Umbilical cord (tissue), 2 donors: ENCODE measurements around the gene HOXC6. TPM values are rescaled to one million over a fixed set of nuclear protein-coding genes. Genes with fewer than 3 reads are reported as not detected.

ENCODE experiments used
- DNase-seq: peaks from one replicate; pipeline ENCODE4 v3.0.0-alpha.2; 2015; ENCODE audit warnings: low spot score
- total RNA-seq: library from RNA; depleted of rRNA; stranded (reverse); fragments of >200 nt; gene quantifications from one replicate; pipeline ENCODE4 v1.2.3, GENCODE V29; 2014; ENCODE audit warnings: low replicate concordance; ENCODE audit not compliant: insufficient read depth

HOXC6 gene
- total RNA-seq, 1 donor from 2014 or later: 4.1 TPM

DNA sequence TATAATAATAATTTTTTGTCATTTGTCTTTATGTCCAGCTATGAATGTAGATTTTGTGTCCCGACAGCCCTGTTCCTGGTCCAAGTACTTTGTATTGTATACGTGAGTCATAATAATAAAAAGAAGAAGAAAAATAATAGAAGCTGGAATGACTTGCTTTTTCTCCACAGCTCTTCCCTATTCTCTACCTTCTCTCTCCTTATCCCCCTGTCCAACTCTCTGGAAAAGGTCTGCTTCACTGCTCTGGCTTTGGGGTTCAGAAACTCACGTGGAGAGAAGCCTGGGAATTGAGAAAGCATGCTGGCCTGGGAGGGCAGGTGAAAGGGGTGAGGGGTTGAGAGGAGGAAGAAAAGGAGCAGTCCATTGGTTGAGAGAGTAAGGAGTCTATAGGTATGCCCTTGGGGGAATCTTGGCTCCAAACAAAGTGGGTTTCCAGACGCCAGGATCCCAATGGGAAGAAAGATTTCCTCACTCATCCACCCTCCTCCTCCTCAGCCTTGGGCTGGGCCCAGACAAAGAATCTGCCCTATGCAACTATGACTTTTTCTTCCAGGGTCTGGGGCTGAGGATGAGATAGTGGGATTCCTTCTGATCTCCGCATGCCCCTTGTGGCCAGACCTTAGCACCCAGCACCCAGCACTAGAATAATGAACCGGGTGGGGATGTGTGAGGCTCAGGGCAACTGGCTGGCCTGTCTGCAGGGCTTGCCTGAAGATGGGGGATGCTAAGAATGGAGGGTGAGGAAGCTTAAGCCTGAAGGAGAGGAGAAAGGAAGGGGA is 15.4 kb upstream of the HOXC6 start:
- DNase-seq: no peak

GRCh38 chr12:54014377-54015017 is 13.7 kb upstream of the HOXC6 start:
- no peak for DNase-seq

DNA sequence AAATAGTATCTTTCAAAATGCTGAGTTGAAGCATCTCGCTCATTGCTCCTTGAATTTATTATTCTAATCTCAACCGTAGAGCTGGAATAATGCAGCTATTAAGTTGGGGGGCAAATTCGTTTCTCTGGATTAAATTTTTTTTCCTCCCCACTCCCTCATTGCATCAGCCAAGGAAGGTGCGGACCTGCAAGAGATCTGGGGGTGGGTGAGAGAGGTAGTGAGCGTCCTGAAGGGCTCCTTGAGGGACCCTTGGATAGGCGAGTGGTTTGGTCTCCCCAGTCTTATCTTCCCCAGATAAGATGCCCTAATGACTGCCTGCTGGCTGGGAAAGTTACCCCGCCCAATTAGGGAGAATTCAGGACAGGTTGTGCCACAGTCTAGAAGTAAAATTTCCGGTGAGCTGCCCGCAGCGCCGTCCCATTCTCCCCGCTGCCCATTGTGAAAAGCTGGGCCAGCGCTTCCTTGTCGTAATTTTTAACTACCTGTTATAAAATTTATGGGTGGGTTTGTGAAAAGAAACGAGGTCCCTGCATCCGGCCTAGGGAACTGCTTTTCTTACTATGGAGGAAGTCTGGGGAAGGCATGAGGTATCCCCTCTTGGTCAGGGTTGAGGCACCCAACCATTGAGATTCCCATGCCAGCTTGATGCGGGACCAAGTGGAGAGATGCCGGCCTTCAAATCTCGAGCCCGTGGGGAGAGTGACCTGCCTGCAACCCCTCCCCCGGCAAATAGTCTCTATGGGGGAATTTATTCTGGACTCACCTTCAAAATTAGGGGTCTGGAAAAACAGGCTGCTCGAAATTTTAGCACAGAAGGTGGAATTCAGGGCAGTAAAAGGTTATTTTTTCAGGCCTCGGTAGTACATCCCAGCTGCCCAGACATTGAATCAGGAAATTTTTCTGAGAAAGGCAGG is 13.0 kb upstream of the HOXC6 start:
- DNase-seq: no peak

GRCh38 chr12:54016051-54016450 is 12.2 kb upstream of the HOXC6 start:
- no peak for DNase-seq

DNA sequence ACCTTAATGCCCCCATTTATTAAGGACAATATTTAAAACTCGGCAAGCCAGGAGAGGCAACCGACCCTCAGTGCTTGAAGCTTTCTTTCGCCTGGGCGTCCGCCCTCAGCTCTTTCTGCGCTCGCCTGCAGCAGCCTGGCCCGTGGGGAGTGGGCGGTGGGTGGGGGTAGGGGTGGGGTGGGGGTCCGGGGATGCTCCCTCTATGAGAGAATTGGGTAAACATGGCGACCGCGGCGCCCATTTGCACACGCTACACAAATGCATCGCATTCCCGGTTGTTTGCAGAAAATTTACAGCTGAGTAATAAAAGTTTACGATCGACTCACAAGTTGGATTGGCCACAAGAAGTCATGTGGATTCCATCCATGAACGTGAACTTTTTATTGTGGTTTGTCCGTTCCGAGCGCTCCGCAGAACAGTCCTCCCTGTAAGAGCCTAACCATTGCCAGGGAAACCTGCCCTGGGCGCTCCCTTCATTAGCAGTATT is 11.7 kb upstream of the HOXC6 start:
- DNase-seq: peak; percentile 94

DNA sequence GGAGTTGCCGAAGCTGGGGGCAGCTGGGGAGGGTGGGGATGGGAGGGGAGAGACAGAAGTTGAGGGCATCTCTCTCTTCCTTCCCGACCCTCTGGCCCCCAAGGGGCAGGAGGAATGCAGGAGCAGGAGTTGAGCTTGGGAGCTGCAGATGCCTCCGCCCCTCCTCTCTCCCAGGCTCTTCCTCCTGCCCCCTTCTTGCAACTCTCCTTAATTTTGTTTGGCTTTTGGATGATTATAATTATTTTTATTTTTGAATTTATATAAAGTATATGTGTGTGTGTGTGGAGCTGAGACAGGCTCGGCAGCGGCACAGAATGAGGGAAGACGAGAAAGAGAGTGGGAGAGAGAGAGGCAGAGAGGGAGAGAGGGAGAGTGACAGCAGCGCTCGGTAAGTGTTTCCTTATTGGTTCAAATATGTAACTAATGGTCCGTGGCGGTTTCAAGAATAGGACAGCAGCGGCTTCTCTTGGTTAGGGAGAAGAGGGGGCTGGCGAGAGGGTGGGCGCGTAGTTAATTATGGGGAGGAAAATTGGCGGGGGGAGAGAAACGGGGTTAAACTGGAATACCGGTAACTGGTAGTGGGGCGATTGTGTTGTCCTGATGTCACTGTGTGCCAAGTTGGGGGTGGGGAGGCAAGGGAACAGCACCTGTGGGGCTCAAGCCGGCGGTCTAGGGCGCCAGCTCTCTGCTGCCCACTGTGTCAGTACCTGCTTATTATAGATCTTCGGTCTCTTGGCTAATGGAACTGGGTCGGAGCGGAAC is 11.0 kb upstream of the HOXC6 start:
- peak; percentile 73 for DNase-seq

DNA sequence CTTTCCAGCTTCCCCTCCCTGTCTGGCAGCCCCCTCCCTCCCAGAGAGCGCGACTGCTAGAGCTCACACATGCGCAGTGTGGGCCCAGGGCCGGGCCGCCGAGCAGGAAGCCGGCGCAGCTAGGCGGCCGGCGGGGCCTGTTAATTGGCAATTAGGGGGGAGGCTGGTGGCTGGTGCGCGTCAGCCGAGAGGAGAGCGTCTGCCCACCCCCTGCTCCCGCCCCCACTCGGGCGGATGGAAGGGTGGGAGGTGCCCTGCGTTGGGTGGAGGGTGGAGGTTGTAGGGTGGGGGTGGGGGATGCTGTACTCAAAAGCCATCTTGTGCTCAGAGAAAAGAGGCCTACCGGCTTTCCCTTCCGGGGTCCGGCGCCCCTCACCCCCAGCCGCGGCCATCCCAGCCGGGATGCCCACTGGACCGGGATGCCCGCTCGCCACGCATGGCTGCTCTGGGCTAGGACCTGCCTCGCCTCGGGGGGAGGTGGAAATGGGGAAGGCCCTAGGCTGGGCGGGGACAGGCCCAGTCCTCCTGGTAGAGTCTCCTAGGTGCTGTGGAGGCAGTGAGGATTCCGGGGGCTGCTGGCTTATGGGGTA is 10.3 kb upstream of the HOXC6 start:
- DNase-seq: peak; percentile 97

GRCh38 chr12:54018468-54018984 is 9.7 kb upstream of the HOXC6 start:
- peak; percentile 64 for DNase-seq

DNA sequence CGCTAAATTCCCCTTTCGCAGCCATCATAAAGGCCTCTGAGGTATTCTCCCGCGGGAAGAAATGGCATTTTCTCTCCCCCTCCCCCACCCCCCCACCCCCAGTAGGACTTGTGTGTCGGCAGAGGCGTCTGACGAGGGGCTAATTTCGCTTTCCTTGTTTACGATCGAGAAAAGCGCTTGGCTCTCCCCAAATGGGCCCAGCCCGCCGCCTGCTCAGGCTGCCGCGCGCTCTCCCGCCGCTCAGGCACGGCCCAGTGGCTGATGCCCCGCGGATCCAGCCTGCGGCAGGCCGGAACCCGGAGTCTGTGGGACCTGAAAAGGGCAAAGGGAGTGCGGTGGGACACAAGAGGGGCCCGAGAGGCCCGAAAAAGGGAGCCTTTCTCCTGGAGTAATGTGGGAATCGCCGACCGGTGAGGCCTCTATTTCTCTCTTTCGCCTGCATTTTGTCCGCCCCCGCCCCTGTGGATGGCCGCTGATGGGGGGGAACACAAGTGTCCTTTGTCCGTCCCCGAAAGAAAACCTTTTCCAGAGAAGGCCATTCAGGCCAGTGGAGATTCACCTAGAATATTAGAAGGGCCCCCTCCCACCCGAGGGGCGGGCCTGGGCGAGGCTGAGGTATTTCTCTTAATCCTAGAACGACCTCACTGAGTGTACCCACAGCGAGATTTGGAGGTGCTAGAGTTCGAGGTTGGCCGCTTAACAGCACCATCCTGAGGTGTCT is 9.0 kb upstream of the HOXC6 start:
- DNase-seq: no peak

DNA sequence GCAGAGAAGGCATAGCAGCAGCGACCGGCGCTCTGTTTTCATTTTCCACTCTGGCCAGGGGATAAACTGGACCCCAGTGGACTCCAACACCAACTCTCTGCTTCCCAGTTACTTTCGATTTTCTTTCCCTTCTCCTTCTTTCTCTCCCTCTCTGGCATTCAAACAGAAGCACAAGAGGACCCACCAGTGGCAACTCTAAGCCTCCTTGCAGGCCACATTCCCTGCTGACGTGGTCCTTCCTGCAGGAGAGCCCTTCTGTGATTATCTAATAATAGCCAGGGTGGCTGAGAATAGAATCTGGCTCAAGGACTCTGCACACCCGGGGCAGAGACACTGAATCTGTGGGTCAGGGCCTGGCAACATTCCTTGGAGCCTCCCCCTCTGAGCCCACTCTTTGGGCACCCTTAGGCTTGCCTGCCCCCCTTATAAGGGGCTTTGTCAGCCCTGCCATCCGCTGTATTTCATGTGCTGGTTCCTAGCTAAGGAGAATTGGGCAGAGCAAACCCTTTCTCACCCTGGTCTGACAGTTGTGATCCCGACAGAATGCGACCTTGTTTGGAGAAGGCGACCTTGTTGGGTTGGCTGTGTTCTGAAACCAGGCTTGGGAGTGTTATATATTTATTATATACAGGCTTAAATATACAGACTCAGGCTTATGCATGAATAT is 8.2 kb upstream of the HOXC6 start:
- DNase-seq: peak; percentile 67

GRCh38 chr12:54020591-54021405 is 7.4 kb upstream of the HOXC6 start:
- no peak for DNase-seq

GRCh38 chr12:54021432-54022013 is 6.7 kb upstream of the HOXC6 start:
- no peak for DNase-seq

- DNase-seq: no peak
These were observed 5.0 kb upstream of the HOXC6 start for GRCh38 chr12:54022960-54023884.

DNA sequence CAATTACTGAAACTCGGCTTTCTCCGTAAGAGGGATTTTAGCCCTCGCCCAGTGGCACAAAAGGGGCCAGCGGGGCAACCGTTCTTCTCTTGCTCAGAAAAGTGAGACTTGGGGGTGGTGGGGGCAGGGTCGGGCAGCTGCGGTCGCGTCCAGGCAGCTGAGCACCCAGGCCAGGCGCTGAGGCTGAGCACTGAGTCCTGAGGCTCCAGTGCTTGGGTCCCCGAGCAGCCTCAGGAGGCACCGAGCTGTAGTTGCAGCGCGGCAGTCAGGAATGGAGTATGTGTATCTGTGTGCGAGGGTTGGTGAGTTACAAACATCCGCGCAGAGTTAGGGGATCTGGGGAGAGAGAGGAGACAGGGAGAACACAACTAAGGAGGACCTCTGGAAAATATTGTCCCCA is 4.1 kb upstream of the HOXC6 start:
- no peak for DNase-seq

GRCh38 chr12:54024581-54025305 is 3.5 kb upstream of the HOXC6 start:
- no peak for DNase-seq
